IPS DF 4.7 (cell line): ENCODE measurements around the gene ARMH3.

Source experiments
- DNase-seq: peaks from one replicate; pipeline ENCODE4 v3.0.0-alpha.2; 2013; ENCODE audit warnings: low spot score; ENCODE audit errors: extremely low read depth

ARMH3 gene

DNA sequence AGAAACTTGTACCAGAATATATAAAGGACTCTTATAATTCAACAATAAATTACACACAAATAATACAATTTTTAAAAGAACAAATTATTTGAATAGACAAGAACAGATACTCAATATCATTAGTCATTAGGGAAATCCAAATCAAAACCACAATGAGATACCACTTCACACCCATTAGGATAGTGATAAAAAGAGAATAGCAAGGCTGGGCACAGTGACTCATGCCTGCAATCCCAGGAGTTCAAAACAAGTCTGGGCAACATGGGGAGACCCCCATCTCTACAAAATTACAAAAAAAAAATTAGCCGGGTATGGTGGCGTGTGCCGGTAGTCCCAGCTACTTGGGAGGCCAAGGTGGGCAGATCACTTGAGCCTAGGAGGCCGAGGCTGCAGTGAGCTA lies 160.2 kb downstream of the ARMH3 start:
- no peak for DNase-seq

DNA sequence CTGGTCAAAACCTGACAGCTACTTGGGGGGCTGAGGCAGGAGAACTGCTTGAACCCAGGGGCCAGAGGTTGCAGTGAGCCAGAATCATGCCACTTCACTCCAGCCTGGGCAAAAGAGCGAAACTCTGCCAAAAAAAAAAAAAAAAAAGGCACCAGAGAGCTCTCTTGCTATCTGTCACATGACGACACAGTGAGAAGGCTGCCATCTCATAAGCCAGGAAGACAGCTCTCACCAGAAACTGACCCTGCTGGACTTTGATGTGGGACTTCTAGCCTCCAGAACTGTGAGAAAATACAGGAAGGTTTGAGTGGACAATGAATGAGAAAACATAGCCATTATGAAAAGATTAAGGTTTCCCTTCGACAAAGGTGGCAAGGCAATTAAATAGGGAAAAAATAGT lies 161.2 kb downstream of the ARMH3 start:
- DNase-seq = no peak

DNA sequence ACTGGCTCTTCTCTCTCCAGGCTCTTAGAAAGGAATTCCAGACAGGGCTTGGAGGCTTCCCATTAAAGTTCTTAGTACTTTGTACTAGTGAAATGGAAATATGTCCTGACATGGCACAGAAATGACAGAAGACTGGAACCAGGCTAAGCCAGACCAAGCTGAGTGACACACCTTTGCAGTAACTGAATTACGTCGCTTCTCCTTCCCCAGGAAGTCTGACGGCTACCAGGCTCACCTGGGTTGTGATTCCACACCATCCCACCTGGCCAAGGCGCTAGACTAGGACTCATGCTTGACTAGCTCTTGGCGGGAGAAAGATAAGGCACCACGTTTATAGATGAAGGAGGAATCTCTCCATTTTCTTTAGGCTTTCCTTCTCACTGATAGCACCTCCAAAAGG lies 161.7 kb downstream of the ARMH3 start:
- DNase-seq = no peak

GRCh38 chr10:101893510-101894120 lies 162.4 kb downstream of the ARMH3 start:
- no peak for DNase-seq

GRCh38 chr10:101892782-101893391 lies 163.1 kb downstream of the ARMH3 start:
- no peak for DNase-seq

GRCh38 chr10:101889256-101890210 lies 166.4 kb downstream of the ARMH3 start:
- DNase-seq = no peak

GRCh38 chr10:101888251-101888949 lies 167.6 kb downstream of the ARMH3 start:
- DNase-seq = no peak

DNA sequence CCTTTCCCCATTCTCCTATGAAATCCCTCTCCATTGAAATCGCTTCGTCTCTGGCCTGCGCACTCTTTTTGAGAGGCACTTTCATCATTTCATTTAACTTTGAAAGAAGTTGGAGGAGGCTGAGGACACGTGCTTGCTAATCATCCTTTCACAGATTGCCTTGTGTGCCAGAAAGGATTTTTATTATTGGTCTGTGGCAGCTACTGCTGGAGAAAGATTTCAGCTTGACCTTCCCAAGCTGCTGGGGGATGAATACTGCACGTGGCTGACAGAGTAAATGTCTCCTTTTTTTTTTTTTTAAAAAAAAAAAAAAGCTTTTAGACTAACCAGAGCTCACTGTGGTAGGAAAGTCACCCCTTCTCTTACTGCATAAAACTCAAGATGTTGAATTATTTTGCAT lies 168.2 kb downstream of the ARMH3 start:
- no peak for DNase-seq

GRCh38 chr10:101886521-101887312 lies 169.3 kb downstream of the ARMH3 start:
- DNase-seq = no peak

GRCh38 chr10:101881036-101881774 lies 174.8 kb downstream of the ARMH3 start:
- no peak for DNase-seq

GRCh38 chr10:101880232-101880573 lies 175.8 kb downstream of the ARMH3 start:
- DNase-seq = no peak

- DNase-seq = no peak
Measured at GRCh38 chr10:101879456-101880231, 176.3 kb downstream of the ARMH3 start.

DNA sequence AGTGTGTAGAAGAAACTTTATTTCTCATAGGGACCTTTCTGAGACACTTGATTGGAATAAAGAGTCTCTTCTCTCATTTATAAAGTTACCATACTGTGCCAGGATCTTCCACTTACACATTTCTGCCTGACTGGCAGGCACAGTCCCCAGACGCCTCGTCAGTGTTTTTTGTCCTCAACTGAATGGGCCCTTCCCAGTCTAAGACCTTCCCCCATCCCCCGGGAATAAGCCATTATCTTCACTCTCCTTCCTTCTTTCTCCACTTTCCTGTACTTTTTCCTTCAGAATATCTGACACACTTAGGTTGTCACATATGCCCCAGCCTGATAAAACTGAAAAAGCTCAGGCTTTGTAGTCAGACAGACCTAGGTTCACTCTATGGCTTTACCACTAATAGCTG lies 177.1 kb downstream of the ARMH3 start:
- DNase-seq = no peak

DNA sequence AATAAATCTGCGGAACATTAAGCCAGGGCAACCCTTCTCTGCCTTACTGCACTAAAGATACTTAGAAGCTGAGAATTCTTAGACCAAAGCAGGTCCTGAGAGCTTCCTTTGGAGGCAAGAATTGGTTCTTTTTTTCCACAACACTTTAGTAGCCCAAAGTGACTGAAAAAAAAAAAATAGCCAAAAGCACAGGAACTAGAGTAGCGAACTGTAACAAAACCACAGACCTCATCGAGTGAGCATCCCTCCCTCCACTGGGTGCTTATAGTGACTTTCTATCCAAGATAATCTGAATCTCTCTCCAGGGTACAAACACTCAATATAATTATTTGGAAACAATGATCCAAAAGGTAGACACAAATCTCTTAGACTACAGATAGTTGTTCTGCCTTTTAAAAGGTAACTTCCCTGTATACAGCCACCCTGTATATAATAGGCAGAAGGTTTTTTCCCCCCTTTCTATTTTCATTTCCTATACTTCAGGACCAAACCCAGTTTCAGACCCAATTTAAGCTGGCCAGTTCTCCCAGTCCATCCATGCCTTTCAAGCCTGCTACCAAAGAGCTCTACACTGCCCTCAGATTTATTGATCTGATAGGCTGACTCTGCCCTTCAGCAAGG lies 180.8 kb downstream of the ARMH3 start:
- DNase-seq = no peak

- no peak for DNase-seq
Measured at GRCh38 chr10:101874252-101874651, 181.7 kb downstream of the ARMH3 start.

DNA sequence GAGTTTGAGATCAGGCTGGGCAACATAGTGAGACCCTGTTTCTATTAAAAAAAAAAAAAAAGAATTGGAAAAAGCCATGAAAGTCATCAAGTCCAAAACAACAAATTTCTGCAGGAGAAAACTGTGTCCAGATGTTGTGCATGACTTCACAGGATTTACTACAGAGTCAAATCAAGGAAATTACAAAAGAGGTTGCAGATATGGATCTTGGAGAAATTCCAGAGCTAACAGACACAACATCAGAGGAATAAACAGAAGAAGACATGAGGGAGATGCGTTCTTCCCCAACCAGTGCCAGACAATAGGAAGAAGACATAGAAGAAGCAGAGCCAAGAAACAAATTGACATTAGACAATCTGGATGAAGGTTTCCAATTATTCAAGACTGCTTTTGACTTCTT lies 188.0 kb downstream of the ARMH3 start:
- no peak for DNase-seq

DNA sequence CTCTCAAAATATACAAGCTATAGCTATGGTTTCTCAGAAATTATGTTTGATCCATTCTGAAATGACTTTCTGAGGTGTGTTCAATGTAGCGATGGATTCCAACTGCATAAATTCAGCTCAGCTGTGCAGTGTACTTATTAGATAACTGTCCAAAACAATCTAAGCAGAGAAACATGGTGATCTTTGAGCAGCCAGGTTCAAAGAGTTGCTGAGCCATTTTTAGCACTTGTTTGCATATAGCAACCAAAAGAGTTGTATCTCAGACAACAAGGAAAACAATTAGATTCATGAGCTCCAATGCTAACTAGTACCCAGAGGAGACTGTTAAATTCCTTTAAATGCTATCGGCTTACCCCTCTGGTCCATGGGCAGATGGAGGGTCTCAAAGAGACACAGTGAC lies 196.4 kb downstream of the ARMH3 start:
- no peak for DNase-seq

GRCh38 chr10:101858723-101859500 lies 197.1 kb downstream of the ARMH3 start:
- no peak for DNase-seq
